ENCODE data around the gene THSD7B. TPM values are rescaled to one million over a fixed set of nuclear protein-coding genes. Genes with fewer than 3 reads are reported as not detected.

THSD7B gene
- total RNA-seq, 2 donors from 2014 or later: 0.95 to 12.7 TPM

DNA sequence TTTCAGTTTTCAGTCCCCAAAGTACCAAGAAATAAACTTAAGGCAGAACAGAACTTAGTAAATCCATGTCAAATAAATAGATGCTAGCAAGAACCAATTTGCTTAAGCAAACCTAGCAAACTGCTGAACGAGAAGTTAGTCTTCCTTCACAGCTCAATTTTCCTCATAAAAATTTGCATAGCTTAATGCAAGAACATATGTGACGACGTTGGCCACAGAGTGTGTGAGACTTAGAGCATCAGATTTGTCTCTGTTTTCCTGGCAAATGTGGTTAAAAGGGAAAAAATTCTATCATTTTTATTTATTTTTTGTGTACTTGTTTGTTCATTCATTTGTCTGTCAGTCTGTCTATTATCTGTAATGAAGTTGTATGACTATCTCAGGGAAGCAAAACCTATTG lies 485.7 kb downstream of the THSD7B start:
- H3K36me3 ChIP-seq: no peaks in the 10 kb centered on the region
- H3K4me1 ChIP-seq (ENCODE audit: control insufficient read depth in 1 of 2, low read depth in 2 of 2): peaks cover 13 to 17% of the 10 kb centered on the region in 2 donors
- H3K9me3 ChIP-seq: no peaks in the 10 kb centered on the region
- DNase-seq (ENCODE audit: low spot score): no peak
- no peak overlapping the region for H3K27ac ChIP-seq
- no peak for ATAC-seq (ENCODE audit: insufficient number of reproducible peaks, low FRiP score, low read depth)
- no peak overlapping the region for H3K4me3 ChIP-seq
- H3K27me3 ChIP-seq (replicated peaks; ENCODE audit: insufficient read depth): no peaks in the 10 kb centered on the region
- TF ChIP-seq, protein P1, sequence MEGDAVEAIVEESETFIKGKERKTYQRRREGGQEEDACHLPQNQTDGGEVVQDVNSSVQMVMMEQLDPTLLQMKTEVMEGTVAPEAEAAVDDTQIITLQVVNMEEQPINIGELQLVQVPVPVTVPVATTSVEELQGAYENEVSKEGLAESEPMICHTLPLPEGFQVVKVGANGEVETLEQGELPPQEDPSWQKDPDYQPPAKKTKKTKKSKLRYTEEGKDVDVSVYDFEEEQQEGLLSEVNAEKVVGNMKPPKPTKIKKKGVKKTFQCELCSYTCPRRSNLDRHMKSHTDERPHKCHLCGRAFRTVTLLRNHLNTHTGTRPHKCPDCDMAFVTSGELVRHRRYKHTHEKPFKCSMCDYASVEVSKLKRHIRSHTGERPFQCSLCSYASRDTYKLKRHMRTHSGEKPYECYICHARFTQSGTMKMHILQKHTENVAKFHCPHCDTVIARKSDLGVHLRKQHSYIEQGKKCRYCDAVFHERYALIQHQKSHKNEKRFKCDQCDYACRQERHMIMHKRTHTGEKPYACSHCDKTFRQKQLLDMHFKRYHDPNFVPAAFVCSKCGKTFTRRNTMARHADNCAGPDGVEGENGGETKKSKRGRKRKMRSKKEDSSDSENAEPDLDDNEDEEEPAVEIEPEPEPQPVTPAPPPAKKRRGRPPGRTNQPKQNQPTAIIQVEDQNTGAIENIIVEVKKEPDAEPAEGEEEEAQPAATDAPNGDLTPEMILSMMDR (IDR thresholded peaks at IDR 0.05): no peak

DNA sequence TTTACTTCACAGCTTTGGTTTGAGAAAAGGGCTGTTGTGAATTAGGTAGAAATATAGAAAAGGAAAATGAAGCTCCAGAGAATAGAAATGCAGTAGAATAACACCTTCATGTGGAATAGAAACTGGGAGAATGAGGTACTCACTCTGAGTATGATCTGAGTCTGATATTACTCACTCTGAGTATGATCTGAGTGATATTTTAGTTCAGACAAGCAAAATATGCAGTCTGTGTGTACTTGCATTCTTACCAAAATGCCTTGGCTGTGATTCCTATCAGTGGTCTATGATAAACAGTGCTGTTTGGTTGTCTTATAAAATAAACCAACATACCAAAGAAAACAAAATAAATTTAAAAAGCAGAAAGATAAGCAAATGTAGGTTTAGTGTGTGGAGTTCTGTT lies 487.6 kb downstream of the THSD7B start:
- H3K4me1 ChIP-seq (ENCODE audit: control insufficient read depth in 1 of 2, low read depth in 2 of 2): peaks cover 13 to 17% of the 10 kb centered on the region in 2 donors
- TF ChIP-seq, protein P1 (IDR thresholded peaks at IDR 0.05): no peak
- no peaks in the 10 kb centered on the region for H3K9me3 ChIP-seq
- H3K27ac ChIP-seq: peak overlapping the region in 1 of 2 donors; percentile 20
- no peak for DNase-seq (ENCODE audit: low spot score)
- H3K27me3 ChIP-seq (replicated peaks; ENCODE audit: insufficient read depth): no peaks in the 10 kb centered on the region
- H3K4me3 ChIP-seq: no peak overlapping the region
- no peak for ATAC-seq (ENCODE audit: insufficient number of reproducible peaks, low FRiP score, low read depth)
- no peaks in the 10 kb centered on the region for H3K36me3 ChIP-seq

DNA sequence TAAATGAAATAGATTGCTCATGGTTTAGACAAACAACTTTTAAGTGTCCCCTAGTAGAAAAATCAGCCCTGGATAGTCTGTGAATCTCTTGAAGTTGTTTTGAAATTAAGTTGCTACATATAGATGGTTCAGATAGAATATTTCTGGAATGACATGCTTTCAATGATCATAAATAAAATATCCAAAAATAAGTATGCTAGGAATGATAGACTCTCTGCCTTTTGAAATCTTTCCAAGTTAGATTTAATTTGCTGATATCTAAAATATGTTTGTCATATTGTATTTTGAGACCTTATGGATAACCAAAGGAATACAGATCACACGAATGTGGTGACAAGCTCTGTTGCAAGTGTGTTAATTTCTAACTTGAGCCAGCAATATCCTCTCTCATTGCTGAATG lies 488.7 kb downstream of the THSD7B start:
- TF ChIP-seq, protein P1 (IDR thresholded peaks at IDR 0.05): no peak
- no peaks in the 10 kb centered on the region for H3K9me3 ChIP-seq
- no peaks in the 10 kb centered on the region for H3K36me3 ChIP-seq
- H3K27me3 ChIP-seq (replicated peaks; ENCODE audit: insufficient read depth): no peaks in the 10 kb centered on the region
- no peak for ATAC-seq (ENCODE audit: insufficient number of reproducible peaks, low FRiP score, low read depth)
- H3K4me3 ChIP-seq: no peak overlapping the region
- no peak for DNase-seq (ENCODE audit: low spot score)
- H3K27ac ChIP-seq: no peak overlapping the region
- peaks cover 13 to 17% of the 10 kb centered on the region in 2 donors for H3K4me1 ChIP-seq (ENCODE audit: control insufficient read depth in 1 of 2, low read depth in 2 of 2)

DNA sequence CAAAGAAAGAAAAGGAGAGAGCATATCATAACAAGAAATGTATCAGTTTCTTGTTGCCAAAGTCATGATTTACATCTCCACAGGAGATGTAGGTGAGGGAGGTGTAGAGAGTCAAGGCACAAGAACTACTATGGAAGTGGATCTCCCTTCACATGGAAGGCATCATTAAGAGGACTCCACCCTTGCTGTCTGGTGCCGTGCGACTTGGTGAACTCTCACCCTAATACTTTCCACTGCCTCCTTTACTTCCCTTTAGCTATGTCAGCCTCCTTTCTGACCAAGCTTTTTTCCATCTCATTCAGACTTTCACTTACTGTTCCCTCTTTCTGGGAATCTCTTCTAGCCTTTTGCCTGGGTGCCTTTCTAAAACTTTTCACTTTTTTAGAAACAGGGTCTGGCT lies 490.0 kb downstream of the THSD7B start:
- DNase-seq (ENCODE audit: low spot score) (no peak), ATAC-seq (ENCODE audit: insufficient number of reproducible peaks, low FRiP score, low read depth) (no peak)
- Histone ChIP-seq H3K27ac (no peak overlapping the region), H3K27me3 (replicated peaks; ENCODE audit: insufficient read depth) (no peaks in the 10 kb centered on the region), H3K9me3 (no peaks in the 10 kb centered on the region), H3K36me3 (no peaks in the 10 kb centered on the region), H3K4me1 (ENCODE audit: control insufficient read depth in 1 of 2, low read depth in 2 of 2) (peaks cover 13 to 17% of the 10 kb centered on the region in 2 donors), H3K4me3 (no peak overlapping the region)
- TF ChIP-seq, protein P1 (IDR thresholded peaks at IDR 0.05): no peak

DNA sequence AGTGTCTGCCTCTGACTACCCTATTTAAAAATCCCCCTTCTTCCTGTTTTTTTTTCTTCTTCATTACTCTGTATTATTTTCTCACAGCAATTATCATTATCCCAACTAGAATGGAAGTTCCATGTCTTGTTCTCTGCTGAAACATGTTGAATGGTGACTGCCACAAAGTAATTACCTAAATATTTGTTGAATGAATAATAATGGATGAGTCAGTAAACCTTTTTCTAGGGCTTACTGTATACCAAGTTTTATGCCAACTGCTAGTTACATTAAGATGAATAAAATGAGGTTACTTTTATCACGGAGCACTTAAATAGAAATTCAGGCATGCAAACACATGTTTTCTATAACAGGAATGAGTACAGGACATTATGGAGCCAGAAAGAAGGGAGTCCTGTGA lies 490.6 kb downstream of the THSD7B start:
- Histone ChIP-seq H3K36me3 (no peaks in the 10 kb centered on the region), H3K9me3 (no peaks in the 10 kb centered on the region), H3K27ac (no peak overlapping the region), H3K4me1 (ENCODE audit: control insufficient read depth in 1 of 2, low read depth in 2 of 2) (peaks cover 13 to 17% of the 10 kb centered on the region in 2 donors), H3K27me3 (replicated peaks; ENCODE audit: insufficient read depth) (no peaks in the 10 kb centered on the region), H3K4me3 (no peak overlapping the region)
- TF ChIP-seq, protein P1 (IDR thresholded peaks at IDR 0.05): no peak
- ATAC-seq (ENCODE audit: insufficient number of reproducible peaks, low FRiP score, low read depth) (no peak), DNase-seq (ENCODE audit: low spot score) (no peak)
